ENCODE results near the gene WFIKKN1. TPM values are rescaled to one million over a fixed set of nuclear protein-coding genes. Genes with fewer than 3 reads are reported as not detected.

WFIKKN1 gene
- total and polyA plus RNA-seq, 2 of the 13 experiments (the other 11 are each of a cell fraction or from before 2014, with no cell fraction given) = 1.7 to 4.9 TPM

DNA sequence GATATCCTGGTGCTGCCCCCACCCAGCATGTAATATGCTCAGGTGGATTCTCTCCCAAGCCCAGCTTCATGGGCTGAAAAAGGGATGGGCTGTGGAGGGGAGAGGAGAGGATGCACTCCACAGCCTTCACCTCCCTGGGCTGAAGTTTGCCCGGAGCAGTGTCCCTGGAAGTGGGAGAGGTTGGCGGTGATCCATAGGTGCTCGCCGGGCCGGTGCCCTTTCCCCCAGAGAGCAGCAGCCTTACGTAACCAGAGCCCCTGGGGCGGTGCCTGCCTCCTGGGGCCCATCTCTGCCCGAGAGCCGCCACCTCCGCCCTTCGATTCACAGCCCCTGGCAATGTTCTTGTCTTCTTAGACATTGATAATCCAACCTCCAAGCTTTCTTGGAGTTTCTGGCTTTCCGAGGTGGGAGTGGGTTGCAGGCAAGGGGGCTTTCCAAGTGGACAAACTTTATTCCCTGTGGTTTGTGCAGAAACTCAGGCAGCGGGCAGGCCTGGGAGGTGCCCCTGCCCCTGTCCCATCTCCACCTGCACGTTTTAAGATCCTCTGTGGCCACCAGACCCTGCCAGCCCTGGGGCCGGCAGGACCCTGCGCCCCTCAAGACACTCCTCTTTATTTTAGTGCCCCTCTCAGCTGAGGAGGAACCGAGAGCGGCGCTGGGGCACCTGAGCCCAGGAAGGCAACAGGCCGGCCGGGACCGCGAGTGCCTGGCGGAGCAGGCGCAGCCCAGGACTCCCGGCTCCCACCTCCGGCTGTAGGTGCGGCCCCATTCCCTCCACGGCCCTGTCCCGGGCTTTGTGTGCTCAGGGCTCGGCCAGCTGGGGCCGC is 15.3 kb downstream of the WFIKKN1 start (continued):
- TF ChIP-seq ZNF678 (CRISPR knock-in tag; IDR thresholded peaks at IDR 0.05) (0 out of 2 replicates have a peak, but pooled peaks have one; percentile 37), ZBTB38 (CRISPR knock-in tag; IDR thresholded peaks at IDR 0.05) (no peak), SIN3B (IDR thresholded peaks at IDR 0.05; ENCODE audit: low read length) (no peak), RFX5 (IDR thresholded peaks at IDR 0.05; ENCODE audit: low read depth, low read length) (no peak), ZNF549 (CRISPR knock-in tag; IDR thresholded peaks at IDR 0.05) (no peak), TCF7 (IDR thresholded peaks at IDR 0.05; ENCODE audit: low read depth) (no peak), ZFP36 (IDR thresholded peaks at IDR 0.05; ENCODE audit: borderline replicate concordance, low read depth, low read length, partially characterized antibody) (no peak), WIZ (CRISPR knock-in tag; IDR thresholded peaks at IDR 0.05) (no peak), SMARCC2 (IDR thresholded peaks at IDR 0.05) (no peak), ZNF441 (CRISPR knock-in tag; IDR thresholded peaks at IDR 0.05; ENCODE audit: borderline replicate concordance) (peak; percentile 58; the same call in 1 of the 2 replicates), ARNT2 (CRISPR knock-in tag; IDR thresholded peaks at IDR 0.05; ENCODE audit: low read depth) (no peak), HOXA7 (CRISPR knock-in tag; IDR thresholded peaks at IDR 0.05) (no peak), MEIS1 (CRISPR knock-in tag; IDR thresholded peaks at IDR 0.05; ENCODE audit: borderline replicate concordance) (peak; percentile 43; the same call in 1 of the 2 replicates), ZFYVE20 (CRISPR knock-in tag; IDR thresholded peaks at IDR 0.05; ENCODE audit: borderline replicate concordance, low read depth) (no peak)
- TF ChIP-seq, protein P1, sequence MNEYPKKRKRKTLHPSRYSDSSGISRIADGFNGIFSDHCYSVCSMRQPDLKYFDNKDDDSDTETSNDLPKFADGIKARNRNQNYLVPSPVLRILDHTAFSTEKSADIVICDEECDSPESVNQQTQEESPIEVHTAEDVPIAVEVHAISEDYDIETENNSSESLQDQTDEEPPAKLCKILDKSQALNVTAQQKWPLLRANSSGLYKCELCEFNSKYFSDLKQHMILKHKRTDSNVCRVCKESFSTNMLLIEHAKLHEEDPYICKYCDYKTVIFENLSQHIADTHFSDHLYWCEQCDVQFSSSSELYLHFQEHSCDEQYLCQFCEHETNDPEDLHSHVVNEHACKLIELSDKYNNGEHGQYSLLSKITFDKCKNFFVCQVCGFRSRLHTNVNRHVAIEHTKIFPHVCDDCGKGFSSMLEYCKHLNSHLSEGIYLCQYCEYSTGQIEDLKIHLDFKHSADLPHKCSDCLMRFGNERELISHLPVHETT (CRISPR knock-in tag; conservative IDR thresholded peaks at IDR 0.05) = no peak
- TF ChIP-seq, protein P2, sequence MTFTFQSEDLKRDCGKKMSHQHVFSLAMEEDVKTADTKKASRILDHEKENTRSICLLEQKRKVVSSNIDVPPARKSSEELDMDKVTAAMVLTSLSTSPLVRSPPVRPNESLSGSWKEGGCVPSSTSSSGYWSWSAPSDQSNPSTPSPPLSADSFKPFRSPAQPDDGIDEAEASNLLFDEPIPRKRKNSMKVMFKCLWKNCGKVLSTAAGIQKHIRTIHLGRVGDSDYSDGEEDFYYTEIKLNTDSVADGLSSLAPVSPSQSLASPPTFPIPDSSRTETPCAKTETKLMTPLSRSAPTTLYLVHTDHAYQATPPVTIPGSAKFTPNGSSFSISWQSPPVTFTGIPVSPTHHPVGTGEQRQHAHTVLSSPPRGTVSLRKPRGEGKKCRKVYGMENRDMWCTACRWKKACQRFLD (CRISPR knock-in tag; IDR thresholded peaks at IDR 0.05; ENCODE audit: borderline replicate concordance) = no peak
- TF ChIP-seq, protein P3, sequence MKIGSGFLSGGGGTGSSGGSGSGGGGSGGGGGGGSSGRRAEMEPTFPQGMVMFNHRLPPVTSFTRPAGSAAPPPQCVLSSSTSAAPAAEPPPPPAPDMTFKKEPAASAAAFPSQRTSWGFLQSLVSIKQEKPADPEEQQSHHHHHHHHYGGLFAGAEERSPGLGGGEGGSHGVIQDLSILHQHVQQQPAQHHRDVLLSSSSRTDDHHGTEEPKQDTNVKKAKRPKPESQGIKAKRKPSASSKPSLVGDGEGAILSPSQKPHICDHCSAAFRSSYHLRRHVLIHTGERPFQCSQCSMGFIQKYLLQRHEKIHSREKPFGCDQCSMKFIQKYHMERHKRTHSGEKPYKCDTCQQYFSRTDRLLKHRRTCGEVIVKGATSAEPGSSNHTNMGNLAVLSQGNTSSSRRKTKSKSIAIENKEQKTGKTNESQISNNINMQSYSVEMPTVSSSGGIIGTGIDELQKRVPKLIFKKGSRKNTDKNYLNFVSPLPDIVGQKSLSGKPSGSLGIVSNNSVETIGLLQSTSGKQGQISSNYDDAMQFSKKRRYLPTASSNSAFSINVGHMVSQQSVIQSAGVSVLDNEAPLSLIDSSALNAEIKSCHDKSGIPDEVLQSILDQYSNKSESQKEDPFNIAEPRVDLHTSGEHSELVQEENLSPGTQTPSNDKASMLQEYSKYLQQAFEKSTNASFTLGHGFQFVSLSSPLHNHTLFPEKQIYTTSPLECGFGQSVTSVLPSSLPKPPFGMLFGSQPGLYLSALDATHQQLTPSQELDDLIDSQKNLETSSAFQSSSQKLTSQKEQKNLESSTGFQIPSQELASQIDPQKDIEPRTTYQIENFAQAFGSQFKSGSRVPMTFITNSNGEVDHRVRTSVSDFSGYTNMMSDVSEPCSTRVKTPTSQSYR (CRISPR knock-in tag; IDR thresholded peaks at IDR 0.05; ENCODE audit: borderline replicate concordance) = no peak
- TF ChIP-seq, protein P4, sequence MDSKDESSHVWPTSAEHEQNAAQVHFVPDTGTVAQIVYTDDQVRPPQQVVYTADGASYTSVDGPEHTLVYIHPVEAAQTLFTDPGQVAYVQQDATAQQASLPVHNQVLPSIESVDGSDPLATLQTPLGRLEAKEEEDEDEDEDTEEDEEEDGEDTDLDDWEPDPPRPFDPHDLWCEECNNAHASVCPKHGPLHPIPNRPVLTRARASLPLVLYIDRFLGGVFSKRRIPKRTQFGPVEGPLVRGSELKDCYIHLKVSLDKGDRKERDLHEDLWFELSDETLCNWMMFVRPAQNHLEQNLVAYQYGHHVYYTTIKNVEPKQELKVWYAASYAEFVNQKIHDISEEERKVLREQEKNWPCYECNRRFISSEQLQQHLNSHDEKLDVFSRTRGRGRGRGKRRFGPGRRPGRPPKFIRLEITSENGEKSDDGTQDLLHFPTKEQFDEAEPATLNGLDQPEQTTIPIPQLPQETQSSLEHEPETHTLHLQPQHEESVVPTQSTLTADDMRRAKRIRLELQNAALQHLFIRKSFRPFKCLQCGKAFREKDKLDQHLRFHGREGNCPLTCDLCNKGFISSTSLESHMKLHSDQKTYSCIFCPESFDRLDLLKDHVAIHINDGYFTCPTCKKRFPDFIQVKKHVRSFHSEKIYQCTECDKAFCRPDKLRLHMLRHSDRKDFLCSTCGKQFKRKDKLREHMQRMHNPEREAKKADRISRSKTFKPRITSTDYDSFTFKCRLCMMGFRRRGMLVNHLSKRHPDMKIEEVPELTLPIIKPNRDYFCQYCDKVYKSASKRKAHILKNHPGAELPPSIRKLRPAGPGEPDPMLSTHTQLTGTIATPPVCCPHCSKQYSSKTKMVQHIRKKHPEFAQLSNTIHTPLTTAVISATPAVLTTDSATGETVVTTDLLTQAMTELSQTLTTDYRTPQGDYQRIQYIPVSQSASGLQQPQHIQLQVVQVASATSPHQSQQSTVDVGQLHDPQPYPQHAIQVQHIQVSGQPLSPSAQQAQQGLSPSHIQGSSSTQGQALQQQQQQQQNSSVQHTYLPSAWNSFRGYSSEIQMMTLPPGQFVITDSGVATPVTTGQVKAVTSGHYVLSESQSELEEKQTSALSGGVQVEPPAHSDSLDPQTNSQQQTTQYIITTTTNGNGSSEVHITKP (CRISPR knock-in tag; IDR thresholded peaks at IDR 0.05; ENCODE audit: low read depth) = no peak
